OCI-M2 (cell line): ENCODE measurements around the gene GPR78.

Experiments
- DNase-seq: peaks from one replicate; lab custom pipeline; 2025; ENCODE audit not compliant: unreplicated experiment; lab: John Stamatoyannopoulos, UW

Gene GPR78

DNA sequence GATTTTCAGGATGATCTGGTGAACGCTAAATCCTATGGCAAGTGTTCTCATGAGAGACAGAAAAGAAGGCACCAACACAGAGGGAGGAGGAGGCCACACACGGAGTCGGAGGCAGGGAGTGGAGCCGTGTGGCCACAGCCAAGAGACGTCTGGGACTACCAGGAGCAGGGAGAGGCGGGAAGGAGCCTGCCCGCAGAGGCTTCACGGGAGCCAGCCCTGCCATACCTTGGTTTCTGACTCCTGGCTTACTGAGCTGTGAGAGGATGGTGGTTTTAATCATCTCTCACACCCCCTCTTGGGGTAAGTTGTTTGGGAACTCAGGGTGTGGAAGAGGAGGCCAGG is 33.5 kb upstream of the GPR78 start:
- no peak for DNase-seq

- no peak for DNase-seq
Observed at GRCh38 chr4:8547108-8547911, 32.9 kb upstream of the GPR78 start.

DNA sequence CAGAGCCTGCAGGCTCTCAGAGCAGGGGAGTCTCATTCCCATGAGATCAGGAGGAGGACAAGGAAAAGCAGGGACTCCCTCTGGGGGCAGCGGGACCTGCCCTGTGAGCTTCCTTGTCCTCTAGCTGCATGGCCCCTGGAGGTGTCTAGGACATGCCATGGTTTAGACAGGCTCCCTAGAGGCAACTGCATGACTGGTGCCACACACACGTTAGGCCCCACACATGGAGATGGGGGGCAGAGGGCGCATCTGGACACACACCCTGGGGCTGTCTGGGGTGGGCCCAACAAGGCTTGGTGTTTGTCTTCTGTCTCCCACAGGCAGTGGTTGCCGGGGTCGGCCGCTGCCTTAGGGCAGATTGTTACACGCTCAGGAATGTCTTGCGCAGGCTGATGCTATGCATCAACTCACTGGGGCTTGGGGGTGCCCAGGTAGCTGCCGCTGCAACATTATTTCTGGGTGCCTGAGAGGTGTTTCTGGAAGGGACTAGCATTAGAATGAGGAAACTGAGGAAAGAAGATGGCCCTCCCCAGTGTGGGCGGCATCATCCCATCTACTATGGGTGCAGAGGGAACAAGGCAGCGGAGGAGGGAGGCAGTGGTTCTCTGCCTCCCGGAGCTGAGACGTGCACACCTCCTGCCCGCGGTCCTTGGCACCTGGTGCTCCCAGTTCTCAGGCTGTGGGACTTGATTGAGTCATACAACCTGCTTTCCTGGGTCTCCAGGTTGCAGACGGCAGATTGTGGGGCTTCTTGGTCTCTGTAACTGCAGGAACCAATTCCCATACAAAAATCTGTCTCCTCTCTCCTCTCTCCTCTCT is 32.1 kb upstream of the GPR78 start:
- DNase-seq, result no peak

- no peak for DNase-seq
Observed at GRCh38 chr4:8548731-8549351, 31.4 kb upstream of the GPR78 start.

DNA sequence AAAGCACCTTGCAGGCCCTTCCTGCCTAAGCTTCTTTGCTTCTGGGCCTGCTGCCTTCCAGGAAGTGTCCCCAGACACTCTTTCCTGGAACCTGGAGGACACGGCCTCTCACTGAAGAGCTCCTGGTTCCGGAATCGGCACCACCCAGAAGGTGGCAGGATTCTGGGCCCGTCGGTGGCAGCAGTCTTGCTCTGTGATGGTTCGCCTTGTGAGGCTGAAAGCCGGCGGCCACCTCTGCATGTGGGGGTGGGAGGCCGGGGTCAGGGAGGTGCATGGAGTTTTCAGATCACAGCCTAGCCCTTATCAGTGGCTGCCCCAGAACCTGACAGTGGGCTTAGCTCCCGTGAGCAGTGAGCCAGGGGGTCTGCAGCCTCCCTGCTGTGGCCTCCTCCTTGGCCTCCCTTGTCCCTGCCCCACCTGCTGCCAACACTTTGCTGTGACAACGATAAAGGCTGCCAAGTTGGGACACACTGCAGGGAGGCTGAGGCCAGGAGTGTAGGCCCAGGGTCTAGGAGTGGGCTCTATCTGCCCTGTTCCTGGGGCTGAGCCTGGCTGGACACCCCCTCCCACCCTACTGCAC is 30.8 kb upstream of the GPR78 start:
- DNase-seq, result no peak

GRCh38 chr4:8550691-8551090 is 29.5 kb upstream of the GPR78 start:
- no peak for DNase-seq

GRCh38 chr4:8552024-8552423 is 28.2 kb upstream of the GPR78 start:
- DNase-seq, result no peak

DNA sequence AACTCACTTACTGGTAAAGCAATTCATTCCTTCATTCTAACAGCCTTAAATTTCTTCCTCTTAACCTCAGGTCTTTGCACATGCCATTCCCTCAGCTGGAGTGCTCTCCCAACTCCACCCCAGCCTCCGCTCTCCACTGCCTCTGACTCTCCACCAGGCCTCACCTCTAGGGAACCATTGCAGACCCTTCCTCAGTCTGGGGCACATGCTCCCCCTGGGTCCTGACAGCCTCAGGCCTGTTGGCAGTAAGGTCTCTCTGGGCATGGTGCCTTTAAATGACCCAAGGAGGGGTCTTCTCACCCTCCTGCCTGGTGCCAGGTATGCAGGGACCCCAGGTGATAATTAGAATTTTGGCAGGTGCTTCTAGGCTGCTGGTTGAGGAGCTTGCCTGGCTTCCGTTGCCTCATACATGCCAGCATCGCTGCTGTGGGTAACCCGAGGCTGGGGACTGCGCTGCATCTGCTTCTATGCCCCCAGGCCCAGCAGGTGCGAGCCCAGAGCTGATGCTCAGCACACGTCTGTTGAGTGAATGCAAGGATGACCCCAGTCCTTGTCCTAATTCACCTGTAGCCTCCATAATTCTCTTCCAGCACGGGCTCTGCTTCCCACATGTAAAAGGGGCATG is 27.5 kb upstream of the GPR78 start:
- DNase-seq, result no peak

GRCh38 chr4:8553216-8553615 is 27.0 kb upstream of the GPR78 start:
- no peak for DNase-seq

DNA sequence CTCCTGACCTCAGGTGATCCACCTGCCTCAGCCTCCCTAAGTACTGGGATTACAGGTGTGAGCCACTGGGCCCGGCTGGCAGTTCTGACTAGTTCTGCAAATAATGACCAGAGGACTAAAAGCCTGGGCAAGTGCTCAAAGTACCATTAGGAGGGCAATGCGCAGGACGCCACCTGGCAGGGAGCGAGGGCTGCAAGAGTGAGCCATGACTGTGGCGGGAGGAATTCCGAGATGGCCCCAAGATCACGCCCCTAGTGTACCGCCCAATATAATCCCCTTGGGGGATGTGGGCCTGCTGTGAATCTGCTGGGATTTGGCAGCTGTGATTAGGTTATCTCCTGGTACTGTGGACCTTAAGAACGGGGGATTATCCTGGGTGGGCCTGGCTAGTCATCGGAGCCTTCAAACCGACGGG is 26.2 kb upstream of the GPR78 start:
- DNase-seq, result no peak

GRCh38 chr4:8554555-8555100 is 25.6 kb upstream of the GPR78 start:
- no peak for DNase-seq

DNA sequence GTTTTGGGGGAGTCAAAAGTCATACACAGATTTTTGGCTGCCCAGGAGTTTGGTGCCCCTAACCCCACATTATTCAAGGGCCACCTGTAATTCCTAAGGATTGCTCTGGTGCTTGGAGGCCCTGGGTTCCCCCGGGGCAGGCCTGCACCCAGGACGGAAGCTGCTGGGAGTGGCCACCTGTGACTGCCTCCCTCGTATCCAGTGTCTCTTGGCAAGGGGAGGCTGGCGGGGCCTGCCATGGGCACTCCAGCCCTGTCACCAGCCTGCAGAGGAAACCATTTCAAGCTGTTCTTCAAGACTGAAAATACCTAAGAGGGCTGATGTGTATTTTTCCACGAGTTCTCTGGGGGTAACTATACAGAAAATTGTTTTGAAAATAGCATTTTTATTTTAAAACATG is 24.5 kb upstream of the GPR78 start:
- no peak for DNase-seq

DNA sequence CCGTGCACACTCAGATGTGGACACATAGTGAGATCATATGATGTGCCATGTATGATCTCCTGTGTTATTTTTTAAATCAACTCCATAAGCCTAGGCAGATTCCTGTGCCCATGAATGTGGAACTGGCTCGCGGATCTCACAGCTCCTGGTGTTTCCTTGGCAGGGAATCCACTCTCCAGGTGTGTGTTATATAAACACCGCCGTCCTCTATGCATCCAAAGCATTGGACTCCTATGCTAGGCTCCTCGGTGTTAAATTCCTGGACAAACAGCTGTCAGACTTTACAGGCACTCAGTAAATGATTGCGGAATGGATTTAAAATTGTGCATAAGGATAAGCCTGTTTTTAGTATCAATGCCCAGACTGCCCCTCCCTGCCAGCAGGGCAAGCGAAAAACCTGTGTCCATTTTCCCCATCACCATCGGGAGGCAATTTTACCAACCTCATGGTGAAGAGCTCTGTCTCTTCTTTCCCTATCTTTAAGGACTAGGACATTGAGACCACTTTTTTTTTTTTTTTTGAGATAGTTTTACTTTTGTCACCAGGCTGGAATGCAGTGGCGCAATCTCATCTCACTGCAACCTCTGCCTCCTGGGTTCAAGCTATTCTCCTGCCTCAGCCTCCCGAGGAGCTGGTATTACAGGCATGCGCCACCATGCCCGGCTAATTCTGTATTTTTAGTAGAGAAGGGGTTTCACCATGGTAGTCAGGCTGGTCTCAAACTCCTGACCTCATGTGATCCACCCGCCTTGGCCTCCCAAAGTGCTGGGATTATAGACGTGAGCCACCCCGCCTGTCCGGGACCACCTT is 23.6 kb upstream of the GPR78 start:
- no peak for DNase-seq

GRCh38 chr4:8557151-8558076 is 22.8 kb upstream of the GPR78 start:
- DNase-seq, result no peak

GRCh38 chr4:8558080-8558960 is 21.9 kb upstream of the GPR78 start:
- no peak for DNase-seq

DNA sequence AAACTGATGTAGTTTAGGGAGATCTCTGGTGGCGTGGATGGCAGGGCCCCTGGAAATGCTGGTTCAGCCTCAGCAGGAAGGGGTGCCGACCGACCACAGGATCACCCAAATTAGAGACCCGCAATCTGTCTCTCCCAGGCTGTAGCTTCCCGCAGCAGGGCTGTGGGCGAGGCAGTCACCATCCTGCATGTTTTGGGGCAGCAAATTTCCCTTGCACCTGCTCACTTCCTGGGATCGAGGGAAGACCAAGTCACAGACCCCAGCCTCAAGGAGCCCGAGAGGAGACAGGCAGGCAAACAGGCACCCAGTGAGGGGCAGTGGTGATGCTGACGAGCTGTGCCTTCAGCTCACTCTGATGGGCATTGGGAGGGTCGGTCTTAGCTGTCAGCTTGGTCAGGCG is 21.2 kb upstream of the GPR78 start:
- DNase-seq, result no peak

DNA sequence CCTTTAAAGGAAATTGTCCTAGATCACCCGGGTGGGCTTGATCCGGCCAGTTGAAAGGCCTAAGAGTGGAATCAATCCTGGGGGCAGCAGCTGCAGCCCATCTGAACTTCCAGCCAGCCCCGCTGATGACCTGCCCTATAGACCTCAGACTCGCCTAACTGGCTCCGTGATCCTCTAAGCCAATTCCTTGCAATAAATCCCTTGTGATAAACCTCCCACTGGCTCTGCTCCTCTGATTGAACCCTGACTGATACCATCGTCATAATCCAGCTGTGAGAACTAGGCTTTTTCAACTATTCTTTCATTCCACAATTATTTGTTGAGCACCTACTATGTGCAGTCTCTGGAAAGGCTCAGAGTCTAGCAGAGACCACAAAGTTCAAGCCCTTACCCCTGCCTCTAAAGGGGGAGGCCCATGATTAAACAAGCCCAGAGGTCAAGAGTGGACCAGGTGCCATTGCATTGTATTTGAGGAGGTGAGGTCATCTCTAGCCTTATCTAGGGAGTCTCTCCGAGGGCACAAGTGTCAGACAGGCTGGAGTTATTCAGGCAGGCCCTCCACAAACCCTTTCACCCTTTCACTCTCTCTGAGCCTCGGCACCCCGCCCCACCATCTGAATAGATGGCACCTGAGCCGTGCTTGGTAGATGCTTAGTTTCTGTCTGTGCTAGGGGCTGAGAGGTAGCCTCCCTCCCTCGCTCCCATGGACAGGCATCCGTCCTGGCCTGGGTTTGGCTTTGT is 20.5 kb upstream of the GPR78 start:
- no peak for DNase-seq
